Measurements from ENCODE around the gene MAPKAP1.

MAPKAP1 gene

GRCh38 chr9:125479846-125480615, 227.0 kb downstream of the MAPKAP1 start:
- DNase-seq (ENCODE audit: low read depth): no peak

GRCh38 chr9:125477089-125477544, 229.9 kb downstream of the MAPKAP1 start:
- DNase-seq (ENCODE audit: low read depth): no peak

- no peak for DNase-seq (ENCODE audit: low read depth)
Measured at GRCh38 chr9:125476645-125477044, 230.4 kb downstream of the MAPKAP1 start.

- no peak for DNase-seq (ENCODE audit: low read depth)
Measured at GRCh38 chr9:125475385-125475784, 231.6 kb downstream of the MAPKAP1 start.

GRCh38 chr9:125472926-125473701, 233.9 kb downstream of the MAPKAP1 start:
- DNase-seq (ENCODE audit: low read depth): no peak

GRCh38 chr9:125472562-125472925, 234.5 kb downstream of the MAPKAP1 start:
- no peak for DNase-seq (ENCODE audit: low read depth)

GRCh38 chr9:125470767-125471580, 236.0 kb downstream of the MAPKAP1 start:
- no peak for DNase-seq (ENCODE audit: low read depth)

GRCh38 chr9:125470189-125470588, 236.8 kb downstream of the MAPKAP1 start:
- no peak for DNase-seq (ENCODE audit: low read depth)

- no peak for DNase-seq (ENCODE audit: low read depth)
Measured at GRCh38 chr9:125468646-125469045, 238.4 kb downstream of the MAPKAP1 start.

GRCh38 chr9:125467116-125467740, 239.8 kb downstream of the MAPKAP1 start:
- no peak for DNase-seq (ENCODE audit: low read depth)

- no peak for DNase-seq (ENCODE audit: low read depth)
Measured at GRCh38 chr9:125466411-125466810, 240.6 kb downstream of the MAPKAP1 start.

GRCh38 chr9:125464591-125465385, 242.2 kb downstream of the MAPKAP1 start:
- no peak for DNase-seq (ENCODE audit: low read depth)

- no peak for DNase-seq (ENCODE audit: low read depth)
Measured at GRCh38 chr9:125463926-125464325, 243.1 kb downstream of the MAPKAP1 start.

GRCh38 chr9:125462861-125463291, 244.1 kb downstream of the MAPKAP1 start:
- no peak for DNase-seq (ENCODE audit: low read depth)

- DNase-seq (ENCODE audit: low read depth): no peak
Measured at GRCh38 chr9:125461636-125462190, 245.3 kb downstream of the MAPKAP1 start.

- no peak for DNase-seq (ENCODE audit: low read depth)
Measured at GRCh38 chr9:125460883-125461635, 245.9 kb downstream of the MAPKAP1 start.

- DNase-seq (ENCODE audit: low read depth): no peak
Measured at GRCh38 chr9:125460346-125460745, 246.7 kb downstream of the MAPKAP1 start.

- DNase-seq (ENCODE audit: low read depth): no peak
Measured at GRCh38 chr9:125457357-125457756, 249.7 kb downstream of the MAPKAP1 start.

GRCh38 chr9:125455876-125456275, 251.1 kb downstream of the MAPKAP1 start:
- DNase-seq (ENCODE audit: low read depth): no peak

GRCh38 chr9:125455132-125455531, 251.9 kb downstream of the MAPKAP1 start:
- DNase-seq (ENCODE audit: low read depth): no peak
